Measurements from ENCODE around the gene TBC1D26.
"Not testable (repeated sequence)": the region's sequence is repeated elsewhere in the genome, so short reads cannot be mapped to it uniquely, and the experiment has no call there.

Gene TBC1D26

GRCh38 chr17:15731900-15732299 lies at the start of gene TBC1D26:
Gene TBC1D26 (plus strand): TSS chr17:15732283. CDS start chr17:15735349, 3,066 bp downstream.
- DNase-seq, result not testable (repeated sequence)

GRCh38 chr17:15683135-15683534 lies 48.9 kb upstream of the TBC1D26 start:
- DNase-seq, result peak; percentile 36

- peak; percentile 89 for DNase-seq
Measured at GRCh38 chr17:15683824-15684478, 48.1 kb upstream of the TBC1D26 start, which contains the start of gene TRIM16. Gene TRIM16 (minus strand): TSS chr17:15684311. CDS start chr17:15651609, 32,702 bp downstream.

- not testable (repeated sequence) for DNase-seq
Measured at GRCh38 chr17:15687494-15687893, 44.6 kb upstream of the TBC1D26 start.

GRCh38 chr17:15698967-15699366 lies 33.1 kb upstream of the TBC1D26 start:
- DNase-seq, result not testable (repeated sequence)

- peak; percentile 99 for DNase-seq
Measured at GRCh38 chr17:15699413-15699924, 32.6 kb upstream of the TBC1D26 start, which contains the start of gene ZNF286A. Gene ZNF286A (plus strand): TSS chr17:15699752. CDS start chr17:15700330, 578 bp downstream.

GRCh38 chr17:15699937-15700336 lies 32.1 kb upstream of the TBC1D26 start:
- DNase-seq, result not testable (repeated sequence)

- DNase-seq, result not testable (repeated sequence)
Measured at GRCh38 chr17:15704239-15704638, 27.8 kb upstream of the TBC1D26 start.

- not testable (repeated sequence) for DNase-seq
Measured at GRCh38 chr17:15704813-15705212, 27.3 kb upstream of the TBC1D26 start.

- DNase-seq, result not testable (repeated sequence)
Measured at GRCh38 chr17:15708879-15709278, 23.2 kb upstream of the TBC1D26 start.

- DNase-seq, result not testable (repeated sequence)
Measured at GRCh38 chr17:15716601-15717563, 15.2 kb upstream of the TBC1D26 start.

GRCh38 chr17:15730535-15730934 lies 1.5 kb upstream of the TBC1D26 start:
- DNase-seq, result not testable (repeated sequence)

- DNase-seq, result not testable (repeated sequence)
Measured at GRCh38 chr17:15733174-15733789, 1.2 kb downstream of the TBC1D26 start.

GRCh38 chr17:15736578-15736977 lies 4.5 kb downstream of the TBC1D26 start:
- DNase-seq, result not testable (repeated sequence)

GRCh38 chr17:15738066-15738465 lies 6.0 kb downstream of the TBC1D26 start:
- no peak for DNase-seq

- DNase-seq, result not testable (repeated sequence)
Measured at GRCh38 chr17:15739259-15739658, 7.2 kb downstream of the TBC1D26 start.

- not testable (repeated sequence) for DNase-seq
Measured at GRCh38 chr17:15740041-15740440, 8.0 kb downstream of the TBC1D26 start.

- DNase-seq, result no peak
Measured at GRCh38 chr17:15740570-15741120, 8.6 kb downstream of the TBC1D26 start.

GRCh38 chr17:15741624-15742023 lies 9.5 kb downstream of the TBC1D26 start:
- DNase-seq, result no peak

GRCh38 chr17:15742051-15742795 lies 10.1 kb downstream of the TBC1D26 start:
- no peak for DNase-seq

- no peak for DNase-seq
Measured at GRCh38 chr17:15742921-15743320, 10.8 kb downstream of the TBC1D26 start.
